PC-9 (cell line): Measurements from ENCODE around the gene PIK3IP1.

Experiments used
- EZH2 ChIP-seq: fragments of 200-600 bp; sonication (generic); IDR thresholded peaks from 2 replicates; pipeline ENCODE4 v1.8.0; 2017; ENCODE audit warnings: antibody characterized with exemption, low read depth
- TF ChIP-seq, protein P1 (sequence below): fragments of 200-600 bp; sonication (generic); conservative IDR thresholded peaks from 2 replicates; pipeline ENCODE4 v1.6.1; 2017; ENCODE audit warnings: mixed run types, antibody characterized with exemption, mild to moderate bottlenecking, moderate library complexity

DNA sequence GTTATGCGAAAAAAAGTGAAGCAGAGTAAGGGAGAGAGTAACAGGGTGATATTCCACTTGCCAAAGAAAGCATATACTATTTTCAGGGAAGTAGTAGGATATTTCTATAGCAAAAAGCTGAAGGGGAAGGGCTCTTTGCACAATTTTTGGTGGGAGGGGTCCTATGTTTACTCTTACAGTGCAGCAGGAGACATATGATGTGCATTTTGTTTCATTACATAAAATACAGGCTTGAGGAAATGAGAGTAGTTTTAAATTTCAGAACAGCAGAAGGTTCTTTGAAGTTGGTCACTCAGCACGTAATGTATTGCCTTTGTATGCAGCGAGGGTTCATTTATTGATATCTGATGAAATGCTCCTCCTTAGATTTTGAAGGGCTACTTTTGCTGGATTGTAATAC is 3.1 kb upstream of the PIK3IP1 start:
- TF ChIP-seq, protein P1, sequence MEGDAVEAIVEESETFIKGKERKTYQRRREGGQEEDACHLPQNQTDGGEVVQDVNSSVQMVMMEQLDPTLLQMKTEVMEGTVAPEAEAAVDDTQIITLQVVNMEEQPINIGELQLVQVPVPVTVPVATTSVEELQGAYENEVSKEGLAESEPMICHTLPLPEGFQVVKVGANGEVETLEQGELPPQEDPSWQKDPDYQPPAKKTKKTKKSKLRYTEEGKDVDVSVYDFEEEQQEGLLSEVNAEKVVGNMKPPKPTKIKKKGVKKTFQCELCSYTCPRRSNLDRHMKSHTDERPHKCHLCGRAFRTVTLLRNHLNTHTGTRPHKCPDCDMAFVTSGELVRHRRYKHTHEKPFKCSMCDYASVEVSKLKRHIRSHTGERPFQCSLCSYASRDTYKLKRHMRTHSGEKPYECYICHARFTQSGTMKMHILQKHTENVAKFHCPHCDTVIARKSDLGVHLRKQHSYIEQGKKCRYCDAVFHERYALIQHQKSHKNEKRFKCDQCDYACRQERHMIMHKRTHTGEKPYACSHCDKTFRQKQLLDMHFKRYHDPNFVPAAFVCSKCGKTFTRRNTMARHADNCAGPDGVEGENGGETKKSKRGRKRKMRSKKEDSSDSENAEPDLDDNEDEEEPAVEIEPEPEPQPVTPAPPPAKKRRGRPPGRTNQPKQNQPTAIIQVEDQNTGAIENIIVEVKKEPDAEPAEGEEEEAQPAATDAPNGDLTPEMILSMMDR: no peak
- TF ChIP-seq EZH2: no peak
